DMS 273 treated with DMSO at 0.1 percent for 48 hours (cell line): ENCODE measurements around the gene NCDN.

Experiments used
- DNase-seq: peaks from one replicate; lab custom pipeline; 2025; lab: John Stamatoyannopoulos, UW

Gene NCDN

GRCh38 chr1:35555212-35555584 lies 2.4 kb upstream of the NCDN start:
- no peak for DNase-seq

DNA sequence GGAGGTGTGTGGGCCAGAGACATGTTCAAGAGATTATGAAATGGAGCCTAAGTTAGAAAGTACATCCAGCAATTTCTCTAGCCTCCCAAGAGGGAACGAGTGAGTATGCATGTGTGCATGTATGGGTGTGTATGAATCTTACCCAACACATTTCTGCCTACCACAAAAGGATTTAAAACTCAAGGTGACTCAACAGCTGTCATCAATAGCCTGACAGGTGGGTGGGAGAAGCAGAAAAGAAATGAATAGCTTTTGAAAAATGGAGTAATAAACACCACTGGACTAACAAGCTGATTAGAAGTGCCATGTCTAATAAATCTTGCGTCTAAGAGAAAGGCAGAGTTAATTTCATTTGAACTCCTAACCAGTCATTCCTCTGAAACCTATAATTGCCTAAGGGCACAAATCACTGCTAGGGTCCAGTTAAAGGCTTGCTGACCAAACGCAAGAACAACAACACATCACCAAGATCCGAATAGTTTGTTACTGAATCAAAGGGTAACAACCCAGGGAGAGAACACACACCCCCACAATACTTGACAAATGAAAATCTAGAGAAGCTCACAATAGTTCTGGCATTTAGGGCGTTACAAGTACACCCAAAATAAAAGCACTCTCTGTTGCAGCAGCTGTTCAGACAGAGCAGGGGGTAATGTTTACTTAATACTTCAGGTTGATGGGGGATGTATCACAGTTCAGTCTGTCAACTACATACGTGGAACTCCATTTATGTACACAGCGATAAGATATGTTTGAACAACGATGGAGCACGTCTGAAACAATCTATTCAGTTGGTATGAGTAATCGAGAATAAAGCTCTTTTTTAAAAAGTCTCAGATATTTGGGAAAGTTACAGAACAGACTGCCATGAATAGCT lies 1.8 kb upstream of the NCDN start:
- DNase-seq, result peak; percentile 59

GRCh38 chr1:35556484-35557117 lies 998 bp upstream of the NCDN start:
- DNase-seq, result no peak

GRCh38 chr1:35557118-35557610 lies 435 bp upstream of the NCDN start, which contains the start of gene KIAA0319L:
Gene KIAA0319L (minus strand): TSS chr1:35557403. CDS start chr1:35554491, 2,912 bp downstream.
- no peak for DNase-seq

GRCh38 chr1:35558374-35559316 lies 1.0 kb downstream of the NCDN start:
- no peak for DNase-seq

DNA sequence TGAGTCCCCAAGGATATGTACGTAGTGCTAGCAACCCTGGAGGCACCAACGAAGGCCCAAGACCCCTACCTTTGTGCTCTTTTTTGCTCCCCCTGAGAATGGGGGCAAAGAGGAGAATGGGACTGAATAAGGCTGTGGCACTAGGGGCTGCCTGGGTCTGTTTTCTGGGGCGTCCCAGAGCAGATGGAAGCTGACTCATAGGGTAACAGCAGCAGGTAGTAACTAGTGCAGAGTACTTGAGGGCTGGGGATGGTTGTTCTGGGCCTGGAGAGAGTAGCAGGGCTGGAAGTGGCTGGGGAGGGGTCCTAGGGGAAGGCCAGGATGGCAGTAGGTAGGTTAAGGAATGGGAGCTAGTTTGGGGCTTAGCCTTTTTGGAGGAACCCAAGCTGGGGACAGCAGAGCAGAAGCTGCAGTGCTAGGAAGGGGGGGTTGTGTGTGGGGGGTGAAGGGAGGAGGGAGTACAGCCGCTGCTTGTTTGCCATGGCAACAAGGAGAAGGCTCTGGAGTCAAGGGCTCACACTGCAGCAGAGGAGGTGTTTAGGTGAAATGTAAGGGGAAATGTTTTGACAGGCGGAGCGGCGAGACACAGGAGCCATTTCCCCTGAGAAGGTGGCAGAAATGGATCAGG lies 1.8 kb downstream of the NCDN start:
- no peak for DNase-seq

DNA sequence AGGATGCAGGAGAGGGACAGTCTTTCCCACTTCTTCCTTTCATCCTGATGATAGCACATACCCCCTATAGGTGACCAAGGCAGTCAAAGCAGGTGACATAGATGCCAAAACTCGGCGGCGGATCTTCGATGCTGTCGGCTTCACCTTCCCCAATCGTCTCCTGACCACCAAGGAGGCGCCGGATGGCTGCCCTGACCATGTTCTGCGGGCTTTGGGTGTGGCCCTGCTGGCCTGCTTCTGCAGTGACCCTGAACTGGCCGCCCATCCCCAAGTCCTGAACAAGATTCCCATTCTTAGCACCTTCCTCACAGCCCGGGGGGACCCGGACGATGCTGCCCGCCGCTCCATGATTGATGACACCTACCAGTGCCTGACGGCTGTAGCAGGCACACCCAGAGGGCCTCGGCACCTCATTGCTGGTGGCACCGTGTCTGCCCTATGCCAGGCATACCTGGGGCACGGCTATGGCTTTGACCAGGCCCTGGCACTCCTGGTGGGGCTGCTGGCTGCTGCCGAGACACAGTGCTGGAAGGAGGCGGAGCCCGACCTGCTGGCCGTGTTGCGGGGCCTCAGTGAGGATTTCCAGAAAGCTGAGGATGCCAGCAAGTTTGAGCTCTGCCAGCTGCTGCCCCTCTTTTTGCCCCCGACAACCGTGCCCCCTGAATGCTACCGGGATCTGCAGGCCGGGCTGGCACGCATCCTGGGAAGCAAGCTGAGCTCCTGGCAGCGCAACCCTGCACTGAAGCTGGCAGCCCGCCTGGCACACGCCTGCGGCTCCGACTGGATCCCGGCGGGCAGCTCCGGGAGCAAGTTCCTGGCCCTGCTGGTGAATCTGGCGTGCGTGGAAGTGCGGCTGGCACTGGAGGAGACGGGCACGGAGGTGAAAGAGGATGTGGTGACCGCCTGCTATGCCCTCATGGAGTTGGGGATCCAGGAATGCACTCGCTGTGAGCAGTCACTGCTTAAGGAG lies 2.9 kb downstream of the NCDN start:
- no peak for DNase-seq

GRCh38 chr1:35561297-35561971 lies 3.8 kb downstream of the NCDN start:
- no peak for DNase-seq

- DNase-seq, result no peak
These were observed 4.5 kb downstream of the NCDN start for GRCh38 chr1:35561972-35562680.

- no peak for DNase-seq
These were observed 5.6 kb downstream of the NCDN start for GRCh38 chr1:35563166-35563565.

- DNase-seq, result peak; percentile 50
These were observed 6.7 kb downstream of the NCDN start for GRCh38 chr1:35564037-35564883.

GRCh38 chr1:35564884-35565741 lies 7.5 kb downstream of the NCDN start:
- DNase-seq, result no peak

DNA sequence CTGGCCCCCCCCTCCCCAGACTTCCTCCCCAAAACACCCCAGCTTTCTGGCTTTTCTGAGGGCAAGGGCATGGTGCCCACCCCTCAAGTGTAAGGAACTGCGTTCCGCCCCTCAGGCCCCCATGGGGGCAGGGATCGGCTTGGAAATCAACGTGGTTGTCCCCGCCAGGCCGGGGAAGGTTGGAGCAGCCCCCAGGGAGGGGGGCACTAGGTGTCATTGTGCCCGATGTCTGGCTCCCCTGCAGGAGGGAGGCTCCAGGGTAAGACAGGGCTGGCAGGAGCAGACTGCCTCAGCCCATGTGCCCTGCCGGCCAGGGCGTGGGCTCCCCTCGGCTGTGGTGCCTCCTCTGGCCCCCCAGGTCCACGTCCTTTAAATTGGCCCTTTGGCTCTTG lies 8.1 kb downstream of the NCDN start:
- DNase-seq, result no peak

DNA sequence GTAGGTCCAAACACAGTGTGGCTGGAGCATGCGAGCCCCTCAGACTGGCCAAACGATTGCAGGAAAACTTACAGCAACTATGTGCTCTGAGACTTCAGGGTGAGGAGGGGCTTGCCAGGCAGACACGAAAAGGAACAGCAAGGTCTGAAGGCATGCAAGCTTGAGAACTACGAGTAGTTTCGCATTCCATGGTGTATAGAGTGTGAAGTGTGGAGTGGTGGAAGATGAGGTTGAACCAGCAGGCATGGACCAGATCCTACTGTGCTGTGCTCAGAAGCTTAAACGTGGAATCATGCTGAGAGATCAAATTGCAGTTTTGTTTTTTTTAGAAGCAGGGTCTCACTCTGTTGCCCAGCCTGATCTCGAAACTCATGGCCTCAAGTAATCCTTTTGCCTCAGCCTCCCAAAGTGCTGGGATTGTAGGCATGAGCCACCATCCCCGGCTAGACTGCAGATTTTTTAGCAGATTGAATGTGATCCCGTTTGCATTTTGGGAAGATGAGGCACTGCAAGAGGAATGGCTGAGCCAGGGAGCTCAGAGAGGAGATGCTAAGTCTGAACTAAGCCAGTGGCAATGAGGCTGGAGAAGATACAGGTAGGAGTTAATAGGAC lies 10.5 kb downstream of the NCDN start:
- no peak for DNase-seq

DNA sequence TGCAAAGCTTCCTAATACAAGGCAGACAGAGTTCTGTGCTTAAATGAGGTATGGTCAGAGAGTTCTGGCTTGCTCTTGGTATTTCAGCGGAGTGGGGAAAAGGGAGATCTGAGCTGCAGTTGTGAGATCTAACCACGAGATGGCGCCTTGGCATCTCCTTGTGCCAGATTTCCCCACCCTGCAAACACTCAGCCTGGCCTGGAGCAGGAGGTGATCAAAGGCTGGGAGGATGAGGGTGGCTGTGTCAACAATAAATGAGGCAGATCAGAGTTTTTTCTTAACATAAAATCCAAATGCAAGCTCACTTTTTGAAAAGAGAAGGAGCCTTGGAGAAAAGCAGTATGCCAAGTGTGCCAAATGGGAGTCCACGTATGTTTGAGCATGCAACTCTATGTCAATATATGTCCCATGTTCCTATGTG lies 11.4 kb downstream of the NCDN start:
- DNase-seq, result peak; percentile 43

DNA sequence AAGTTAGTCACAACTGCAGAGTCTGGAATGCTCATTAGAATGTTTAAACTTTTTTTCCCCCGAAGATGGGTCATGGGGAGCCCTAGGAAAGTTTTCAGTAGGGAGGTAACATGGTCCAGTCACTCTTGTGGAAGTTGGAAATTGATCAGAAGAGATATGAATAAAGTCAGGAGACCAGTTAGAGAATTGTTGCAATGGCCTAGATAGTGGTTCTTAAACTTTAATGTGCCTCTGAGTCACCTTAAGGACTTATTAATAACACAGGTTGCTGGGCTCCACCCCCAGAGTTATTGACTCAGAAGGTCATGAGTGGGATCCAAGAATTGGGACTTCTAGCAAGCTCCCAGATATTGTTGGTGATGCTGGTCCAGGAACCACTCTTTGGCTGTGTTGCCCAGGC lies 12.3 kb downstream of the NCDN start:
- DNase-seq, result no peak

DNA sequence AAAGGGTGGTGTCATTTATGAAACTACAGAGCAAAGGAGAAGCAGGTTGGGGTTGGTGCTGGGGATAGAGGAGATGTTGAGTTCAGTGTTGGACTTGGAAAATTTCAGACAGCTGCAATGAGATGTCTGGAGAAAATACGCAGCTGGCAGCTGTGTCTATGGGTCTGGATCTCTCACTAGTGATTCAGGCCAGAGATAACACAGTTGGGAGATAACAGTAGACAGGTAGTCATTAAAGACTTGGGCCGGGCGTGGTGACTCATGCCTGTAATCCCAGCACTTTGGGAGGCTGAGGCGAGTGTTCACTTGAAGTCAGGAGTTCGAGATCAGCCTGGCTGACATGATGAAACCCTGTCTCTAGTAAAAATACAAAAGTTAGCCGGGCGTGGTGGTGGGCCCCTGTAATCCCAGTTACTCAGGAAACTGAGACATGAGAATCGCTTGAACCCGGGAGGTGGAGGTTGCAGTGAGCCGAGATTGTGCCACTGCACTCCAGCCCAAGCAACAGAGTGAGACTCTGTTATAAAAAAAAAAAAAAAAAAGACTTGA lies 13.1 kb downstream of the NCDN start:
- DNase-seq, result no peak
